HEK293 (cell line): ENCODE data around the gene NIPBL.
"Not testable (repeated sequence)": the region's sequence is repeated elsewhere in the genome, so short reads cannot be mapped to it uniquely, and the experiment has no call there.

ENCODE experiments used
- ATF2 ChIP-seq: fragments of 450-650 bp; formaldehyde crosslinking; IDR thresholded peaks from 2 replicates; pipeline ENCODE4 v1.5.1; 2016; ENCODE audit warnings: missing biosample characterization, missing genetic modification characterization, low read depth
- CTCF ChIP-seq: fragments of 450-650 bp; formaldehyde crosslinking; IDR thresholded peaks from 2 replicates; pipeline ENCODE4 v1.5.1; 2016; ENCODE audit warnings: missing biosample characterization, missing genetic modification characterization
- REST ChIP-seq: fragments of 450-650 bp; formaldehyde crosslinking; IDR thresholded peaks from 2 replicates; pipeline ENCODE4 v1.5.1; 2016; ENCODE audit warnings: missing biosample characterization, missing genetic modification characterization
- TCF7L2 ChIP-seq: IDR thresholded peaks from 2 replicates; pipeline ENCODE4 v1.6.1; 2011; ENCODE audit warnings: low read depth, mild to moderate bottlenecking, inconsistent platforms, low read length, moderate library complexity, borderline replicate concordance
- TF ChIP-seq, protein P1 (sequence below): fragments of 450-650 bp; formaldehyde crosslinking; IDR thresholded peaks from 2 replicates; pipeline ENCODE4 v1.5.1; 2016; ENCODE audit warnings: missing biosample characterization, missing genetic modification characterization, low read depth

DNA sequence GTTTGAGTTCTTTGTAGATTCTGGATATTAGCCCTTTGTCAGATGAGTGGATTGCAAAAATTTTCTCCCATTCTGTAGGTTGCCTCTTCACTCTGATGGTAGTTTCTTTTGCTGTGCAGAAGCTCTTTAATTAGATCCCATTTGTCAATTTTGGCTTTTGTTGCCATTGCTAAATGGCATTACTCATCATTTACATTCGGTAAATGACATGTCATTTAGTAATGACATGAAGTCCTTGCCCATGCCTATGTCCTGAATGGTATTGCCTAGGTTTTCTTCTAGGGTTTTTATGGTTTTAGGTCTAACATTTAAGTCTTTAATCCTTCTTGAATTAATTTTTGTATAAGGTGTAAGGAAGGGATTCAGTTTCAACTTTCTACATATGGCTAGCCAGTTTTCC, 40.8 kb downstream of the NIPBL start:
- TF ChIP-seq TCF7L2; CTCF (tag by site-specific recombination); REST (tag by site-specific recombination): not testable (repeated sequence)
- TF ChIP-seq, protein P1, sequence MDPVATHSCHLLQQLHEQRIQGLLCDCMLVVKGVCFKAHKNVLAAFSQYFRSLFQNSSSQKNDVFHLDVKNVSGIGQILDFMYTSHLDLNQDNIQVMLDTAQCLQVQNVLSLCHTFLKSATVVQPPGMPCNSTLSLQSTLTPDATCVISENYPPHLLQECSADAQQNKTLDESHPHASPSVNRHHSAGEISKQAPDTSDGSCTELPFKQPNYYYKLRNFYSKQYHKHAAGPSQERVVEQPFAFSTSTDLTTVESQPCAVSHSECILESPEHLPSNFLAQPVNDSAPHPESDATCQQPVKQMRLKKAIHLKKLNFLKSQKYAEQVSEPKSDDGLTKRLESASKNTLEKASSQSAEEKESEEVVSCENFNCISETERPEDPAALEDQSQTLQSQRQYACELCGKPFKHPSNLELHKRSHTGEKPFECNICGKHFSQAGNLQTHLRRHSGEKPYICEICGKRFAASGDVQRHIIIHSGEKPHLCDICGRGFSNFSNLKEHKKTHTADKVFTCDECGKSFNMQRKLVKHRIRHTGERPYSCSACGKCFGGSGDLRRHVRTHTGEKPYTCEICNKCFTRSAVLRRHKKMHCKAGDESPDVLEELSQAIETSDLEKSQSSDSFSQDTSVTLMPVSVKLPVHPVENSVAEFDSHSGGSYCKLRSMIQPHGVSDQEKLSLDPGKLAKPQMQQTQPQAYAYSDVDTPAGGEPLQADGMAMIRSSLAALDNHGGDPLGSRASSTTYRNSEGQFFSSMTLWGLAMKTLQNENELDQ (tag by site-specific recombination): not testable (repeated sequence)
- TF ChIP-seq ATF2 (tag by site-specific recombination): peak; percentile 37; the same call in 1 of the 2 replicates
